ENCODE data around the gene CDCA7L.

The CDCA7L gene

DNA sequence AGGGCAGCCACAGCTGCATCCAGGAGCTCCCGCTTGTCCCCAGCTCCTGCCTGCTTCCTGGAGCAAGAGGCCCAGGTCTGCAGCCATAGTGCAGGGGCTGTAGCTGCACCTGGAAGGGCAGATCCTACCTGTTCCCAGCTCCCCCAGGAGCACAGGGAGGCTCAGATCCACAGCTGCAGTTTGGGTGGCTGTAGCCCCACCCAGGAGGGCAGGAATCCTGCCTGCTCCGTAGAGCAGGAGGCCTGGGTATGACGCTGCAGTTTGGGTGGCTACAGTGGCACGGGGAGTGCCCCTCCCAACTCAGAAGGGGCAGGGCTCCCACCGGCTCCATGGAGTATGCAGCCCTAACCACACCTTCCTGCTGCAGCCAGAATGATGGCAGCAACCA is 26.7 kb upstream of the CDCA7L start:
- no peak overlapping the region for H3K4me3 ChIP-seq (ENCODE audit: low read depth, low read length)
- DNase-seq (ENCODE audit: low read depth): no peak
- TF ChIP-seq, protein P1, sequence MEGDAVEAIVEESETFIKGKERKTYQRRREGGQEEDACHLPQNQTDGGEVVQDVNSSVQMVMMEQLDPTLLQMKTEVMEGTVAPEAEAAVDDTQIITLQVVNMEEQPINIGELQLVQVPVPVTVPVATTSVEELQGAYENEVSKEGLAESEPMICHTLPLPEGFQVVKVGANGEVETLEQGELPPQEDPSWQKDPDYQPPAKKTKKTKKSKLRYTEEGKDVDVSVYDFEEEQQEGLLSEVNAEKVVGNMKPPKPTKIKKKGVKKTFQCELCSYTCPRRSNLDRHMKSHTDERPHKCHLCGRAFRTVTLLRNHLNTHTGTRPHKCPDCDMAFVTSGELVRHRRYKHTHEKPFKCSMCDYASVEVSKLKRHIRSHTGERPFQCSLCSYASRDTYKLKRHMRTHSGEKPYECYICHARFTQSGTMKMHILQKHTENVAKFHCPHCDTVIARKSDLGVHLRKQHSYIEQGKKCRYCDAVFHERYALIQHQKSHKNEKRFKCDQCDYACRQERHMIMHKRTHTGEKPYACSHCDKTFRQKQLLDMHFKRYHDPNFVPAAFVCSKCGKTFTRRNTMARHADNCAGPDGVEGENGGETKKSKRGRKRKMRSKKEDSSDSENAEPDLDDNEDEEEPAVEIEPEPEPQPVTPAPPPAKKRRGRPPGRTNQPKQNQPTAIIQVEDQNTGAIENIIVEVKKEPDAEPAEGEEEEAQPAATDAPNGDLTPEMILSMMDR (conservative IDR thresholded peaks at IDR 0.05; ENCODE audit: low read depth, low read length): no peak

DNA sequence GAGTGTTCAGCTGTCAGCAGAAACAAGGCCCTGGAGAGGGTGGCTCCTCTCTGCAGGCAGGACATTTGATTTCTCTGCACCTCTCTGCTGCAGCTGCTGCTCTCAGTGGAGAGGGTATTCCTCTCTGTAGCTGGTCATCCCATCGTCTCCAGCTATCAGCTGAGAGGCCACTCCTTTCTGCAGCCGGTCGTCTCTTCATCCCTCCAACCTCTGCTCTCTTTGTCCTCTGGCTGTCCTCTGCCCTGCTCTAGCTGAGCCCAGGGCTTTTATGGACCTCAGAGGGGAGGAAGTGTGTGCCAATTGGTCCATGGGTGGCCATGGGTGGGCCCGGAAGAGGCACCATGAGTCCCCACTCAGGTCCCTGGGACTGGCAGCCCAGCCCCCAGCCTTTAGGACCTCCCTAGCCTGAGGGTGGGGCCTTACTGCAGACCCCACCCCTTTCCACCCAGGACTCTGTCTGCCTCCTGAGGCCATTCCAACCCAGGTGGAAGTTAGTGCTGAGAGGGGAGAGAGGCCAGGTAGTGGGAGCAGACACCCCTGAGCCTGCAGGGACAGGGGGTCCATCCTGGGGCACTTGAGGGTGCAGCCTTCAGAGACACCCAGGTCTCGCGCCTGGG is 26.2 kb upstream of the CDCA7L start:
- H3K4me3 ChIP-seq (ENCODE audit: low read depth, low read length): no peak overlapping the region
- no peak for DNase-seq (ENCODE audit: low read depth)
- TF ChIP-seq, protein P1 (conservative IDR thresholded peaks at IDR 0.05; ENCODE audit: low read depth, low read length): no peak

GRCh38 chr7:21969822-21970221 is 24.1 kb upstream of the CDCA7L start:
- H3K4me3 ChIP-seq (ENCODE audit: low read depth, low read length): no peak overlapping the region
- DNase-seq (ENCODE audit: low read depth): no peak
- TF ChIP-seq, protein P1 (conservative IDR thresholded peaks at IDR 0.05; ENCODE audit: low read depth, low read length): no peak

GRCh38 chr7:21967598-21968003 is 21.9 kb upstream of the CDCA7L start:
- DNase-seq (ENCODE audit: low read depth): peak; percentile 83
- TF ChIP-seq, protein P1 (conservative IDR thresholded peaks at IDR 0.05; ENCODE audit: low read depth, low read length): no peak
- no peak overlapping the region for H3K4me3 ChIP-seq (ENCODE audit: low read depth, low read length)

GRCh38 chr7:21966271-21966670 is 20.6 kb upstream of the CDCA7L start:
- no peak for DNase-seq (ENCODE audit: low read depth)
- H3K4me3 ChIP-seq (ENCODE audit: low read depth, low read length): no peak overlapping the region
- TF ChIP-seq, protein P1 (conservative IDR thresholded peaks at IDR 0.05; ENCODE audit: low read depth, low read length): no peak

- TF ChIP-seq, protein P1 (conservative IDR thresholded peaks at IDR 0.05; ENCODE audit: low read depth, low read length): no peak
- no peak for DNase-seq (ENCODE audit: low read depth)
- no peak overlapping the region for H3K4me3 ChIP-seq (ENCODE audit: low read depth, low read length)
These were observed 19.6 kb upstream of the CDCA7L start for GRCh38 chr7:21965291-21965690.

GRCh38 chr7:21962677-21963076 is 17.0 kb upstream of the CDCA7L start:
- no peak overlapping the region for H3K4me3 ChIP-seq (ENCODE audit: low read depth, low read length)
- no peak for DNase-seq (ENCODE audit: low read depth)
- TF ChIP-seq, protein P1 (conservative IDR thresholded peaks at IDR 0.05; ENCODE audit: low read depth, low read length): no peak

All from choroid plexus epithelial cell (primary cell).